Epithelial cell of esophagus (primary cell): Measurements from ENCODE around the gene PCDHGB2.
A peak's percentile ranks its signal among the peaks of the same experiment; 100 is the strongest.
"Not testable (repeated sequence)": the region's sequence is repeated elsewhere in the genome, so short reads cannot be mapped to it uniquely, and the experiment has no call there.

Source experiments
- DNase-seq: peaks from one replicate; pipeline ENCODE4 v3.0.0; 2010; ENCODE audit warnings: low read depth
- H3K4me3 ChIP-seq: 2 replicates; pipeline ENCODE4 v1.5.1; 2011; ENCODE audit warnings: mild to moderate bottlenecking, low read length, control low read depth
- CTCF ChIP-seq: IDR thresholded peaks from 2 replicates; pipeline ENCODE4 v1.5.1; 2011; ENCODE audit warnings: low read depth, mild to moderate bottlenecking, low read length, control low read depth, inconsistent platforms; ENCODE audit not compliant: insufficient read depth; ENCODE audit errors: missing control alignments

The PCDHGB2 gene

GRCh38 chr5:141369994-141370848, 10.4 kb downstream of the PCDHGB2 start, which contains the start of gene PCDHGB3:
TSS of gene PCDHGB3 (plus strand) at chr5:141370242. CDS start at chr5:141370395, 153 bp downstream.
- TF ChIP-seq CTCF, result peak; percentile 47
- H3K4me3 ChIP-seq, result peak within 1 kb of the TSS; percentile 30
- peak; percentile 34 for DNase-seq

- TF ChIP-seq CTCF, result no peak
- DNase-seq, result no peak
- H3K4me3 ChIP-seq, result no peak overlapping the region
Observed at GRCh38 chr5:141371572-141372475, 12.0 kb downstream of the PCDHGB2 start.

- peak within 1 kb of the TSS; percentile 21 for H3K4me3 ChIP-seq
- peak; percentile 27 for DNase-seq
- TF ChIP-seq CTCF, result peak; percentile 46
Observed at GRCh38 chr5:141373673-141374317, 14.0 kb downstream of the PCDHGB2 start, which contains the start of gene PCDHGA6. TSS of gene PCDHGA6 (plus strand) at chr5:141373891. CDS start at chr5:141374084, 193 bp downstream.

GRCh38 chr5:141374627-141375026, 14.8 kb downstream of the PCDHGB2 start:
- H3K4me3 ChIP-seq, result no peak overlapping the region
- no peak for TF ChIP-seq CTCF
- no peak for DNase-seq

GRCh38 chr5:141375444-141376155, 15.8 kb downstream of the PCDHGB2 start:
- H3K4me3 ChIP-seq, DNase-seq: not testable (repeated sequence)

- TF ChIP-seq CTCF, result peak; percentile 45
- peak within 1 kb of the TSS; percentile 42 for H3K4me3 ChIP-seq
- peak; percentile 21 for DNase-seq
Observed at GRCh38 chr5:141382469-141383294, 22.9 kb downstream of the PCDHGB2 start, which contains the start of gene PCDHGA7. TSS of gene PCDHGA7 (plus strand) at chr5:141382742. CDS start at chr5:141382900, 158 bp downstream.
